H9 (cell line): ENCODE measurements around the gene CAMLG. TPM values are rescaled to one million over a fixed set of nuclear protein-coding genes. Genes with fewer than 3 reads are reported as not detected.
A peak's percentile ranks its signal among the peaks of the same experiment; 100 is the strongest.
"Not testable (repeated sequence)": the region's sequence is repeated elsewhere in the genome, so short reads cannot be mapped to it uniquely, and the experiment has no call there.

ENCODE experiments used
- DNase-seq: peaks from one replicate; pipeline ENCODE4 v3.0.0-alpha.2; 2017
- H2AFZ ChIP-seq: one replicate; pipeline ENCODE4 v1.6.1; 2013; ENCODE audit warnings: mild to moderate bottlenecking, low read length, control low read depth, moderate library complexity
- H2AK5ac ChIP-seq: 2 replicates; pipeline ENCODE4 v1.6.1; 2013; ENCODE audit warnings: low read length, control low read depth, mixed read lengths; ENCODE audit not compliant: insufficient read length
- H2BK120ac ChIP-seq: one replicate; pipeline ENCODE4 v1.6.1; 2013; ENCODE audit warnings: low read depth, mild to moderate bottlenecking, low read length, control low read depth, inconsistent platforms; ENCODE audit not compliant: poor library complexity, severe bottlenecking
- H2BK12ac ChIP-seq: 2 replicates; pipeline ENCODE4 v1.6.1; 2013; ENCODE audit warnings: low read length, control low read depth, mixed read lengths, low read depth; ENCODE audit not compliant: insufficient read length
- H2BK15ac ChIP-seq: 2 replicates; pipeline ENCODE4 v1.6.1; 2013; ENCODE audit warnings: low read depth, low read length, control low read depth
- H2BK20ac ChIP-seq: one replicate; pipeline ENCODE4 v1.6.1; 2013; ENCODE audit warnings: low read depth, mild to moderate bottlenecking, low read length, control low read depth, inconsistent platforms; ENCODE audit not compliant: poor library complexity, severe bottlenecking
- H2BK5ac ChIP-seq: 2 replicates; pipeline ENCODE4 v1.6.1; 2013; ENCODE audit warnings: low read length, control low read depth, mixed read lengths; ENCODE audit not compliant: insufficient read length
- H3K14ac ChIP-seq: 2 replicates; pipeline ENCODE4 v1.6.1; 2013; ENCODE audit warnings: low read length, control low read depth; ENCODE audit not compliant: insufficient read depth
- H3K18ac ChIP-seq: 2 replicates; pipeline ENCODE4 v1.6.1; 2013; ENCODE audit warnings: low read depth, mild to moderate bottlenecking, mixed read lengths, low read length, control low read depth; ENCODE audit not compliant: insufficient read length
- H3K23ac ChIP-seq: 2 replicates; pipeline ENCODE4 v1.6.1; 2013; ENCODE audit warnings: low read length, control low read depth, mixed read lengths, low read depth; ENCODE audit not compliant: insufficient read length
- H3K23me2 ChIP-seq: 2 replicates; pipeline ENCODE4 v1.6.1; 2013; ENCODE audit warnings: low read depth, mild to moderate bottlenecking, mixed read lengths, low read length, control low read depth; ENCODE audit not compliant: insufficient read length, poor library complexity, severe bottlenecking
- H3K27ac ChIP-seq: 2 replicates; pipeline ENCODE4 v1.5.1; 2013; ENCODE audit warnings: low read length, control low read depth, mixed read lengths, low read depth; ENCODE audit not compliant: insufficient read length
- H3K27me3 ChIP-seq: 2 replicates; pipeline ENCODE4 v1.6.1; 2013; ENCODE audit warnings: low read length, control low read depth, inconsistent platforms; ENCODE audit not compliant: insufficient read depth
- H3K4ac ChIP-seq: 2 replicates; pipeline ENCODE4 v1.6.1; 2013; ENCODE audit warnings: low read depth, mild to moderate bottlenecking, control low read depth, inconsistent platforms, low read length, moderate library complexity
- H3K4me1 ChIP-seq: 2 replicates; pipeline ENCODE4 v1.6.1; 2013; ENCODE audit warnings: low read length, control low read depth, inconsistent platforms; ENCODE audit not compliant: insufficient read depth
- H3K4me2 ChIP-seq: 2 replicates; pipeline ENCODE4 v1.6.1; 2013; ENCODE audit warnings: low read length, control low read depth, mixed read lengths; ENCODE audit not compliant: insufficient read length, insufficient read depth
- H3K56ac ChIP-seq: 2 replicates; pipeline ENCODE4 v1.6.1; 2013; ENCODE audit warnings: low read depth, mild to moderate bottlenecking, mixed read lengths, low read length, control low read depth; ENCODE audit not compliant: insufficient read length
- H3K79me1 ChIP-seq: 2 replicates; pipeline ENCODE4 v1.6.1; 2013; ENCODE audit warnings: low read depth, mild to moderate bottlenecking, moderate library complexity, low read length, control low read depth, inconsistent platforms; ENCODE audit not compliant: insufficient read depth, poor library complexity, severe bottlenecking
- H3K79me2 ChIP-seq: 2 replicates; pipeline ENCODE4 v1.6.1; 2013; ENCODE audit warnings: low read length, control low read depth, inconsistent platforms; ENCODE audit not compliant: insufficient read depth
- H3K9ac ChIP-seq: 2 replicates; pipeline ENCODE4 v1.6.1; 2013; ENCODE audit warnings: low read length, control low read depth, mixed read lengths; ENCODE audit not compliant: insufficient read length; ENCODE audit errors: extremely low read depth
- H3K9me3 ChIP-seq: one replicate; pipeline ENCODE4 v1.6.1; 2013; ENCODE audit warnings: low read depth, low read length, inconsistent platforms; ENCODE audit not compliant: control insufficient read depth
- H3T11ph ChIP-seq: one replicate; pipeline ENCODE4 v1.6.1; 2013; ENCODE audit warnings: mild to moderate bottlenecking, low read length, control low read depth, inconsistent platforms
- H4K20me1 ChIP-seq: one replicate; pipeline ENCODE4 v1.6.1; 2013; ENCODE audit not compliant: control insufficient read depth, insufficient read length, insufficient read depth
- H4K5ac ChIP-seq: 2 replicates; pipeline ENCODE4 v1.6.1; 2013; ENCODE audit warnings: low read depth, mild to moderate bottlenecking, mixed read lengths, low read length, control low read depth; ENCODE audit not compliant: insufficient read length
- H4K8ac ChIP-seq: replicated peaks from 2 replicates; pipeline ENCODE4 v1.6.1; 2013; ENCODE audit warnings: low read length, control low read depth, mixed read lengths, low read depth; ENCODE audit not compliant: insufficient read length
- H4K91ac ChIP-seq: 2 replicates; pipeline ENCODE4 v1.6.1; 2013; ENCODE audit warnings: low read depth, mild to moderate bottlenecking, moderate library complexity, mixed read lengths, low read length, control low read depth; ENCODE audit not compliant: insufficient read length
- H3K27ac Mint-ChIP-seq, 3 experiments: 2 replicates in 2 of 3; 3 replicates in 1 of 3; pipeline ENCODE4 v1.8.0; 2020 to 2021; ENCODE audit warnings: mixed read lengths in 3 of 3, mild to moderate bottlenecking in 1 of 3, moderate library complexity in 1 of 3
- H3K27me3 Mint-ChIP-seq: 2 replicates; pipeline ENCODE4 v1.8.0; 2021; ENCODE audit warnings: low read depth, mild to moderate bottlenecking, moderate library complexity, mixed read lengths
- H3K36me3 Mint-ChIP-seq, 3 experiments: 2 replicates in 2 of 3; 3 replicates in 1 of 3; pipeline ENCODE4 v1.8.0; 2020 to 2021; ENCODE audit warnings: low read depth in 3 of 3, mixed read lengths in 3 of 3; ENCODE audit not compliant: insufficient read depth in 1 of 3
- H3K4me1 Mint-ChIP-seq, 2 experiments: 2 replicates each; pipeline ENCODE4 v1.8.0; 2020; ENCODE audit warnings: mixed read lengths in 2 of 2
- H3K4me3 Mint-ChIP-seq, 2 experiments: 2 replicates in 1 of 2; 3 replicates in 1 of 2; pipeline ENCODE4 v1.8.0; 2020 to 2021; ENCODE audit warnings: mild to moderate bottlenecking in 2 of 2, mixed read lengths in 2 of 2, moderate library complexity in 1 of 2
- H3K9me3 Mint-ChIP-seq, 2 experiments: 2 replicates in 1 of 2; 3 replicates in 1 of 2; pipeline ENCODE4 v1.8.0; 2020; ENCODE audit warnings: mild to moderate bottlenecking in 2 of 2, mixed read lengths in 2 of 2, moderate library complexity in 1 of 2
- CTCF ChIP-seq: fragments of 200-600 bp; sonication (generic); conservative IDR thresholded peaks from 3 replicates; pipeline ENCODE4 v1.8.0; 2021; ENCODE audit warnings: antibody characterized with exemption, mild to moderate bottlenecking
- WGBS: extraction: QIAGEN DNeasy Blood & Tissue Kit; methylation state at CpG from one replicate; pipeline ENCODE4 v1.1.7; 2013; ENCODE audit warnings: missing lambda C conversion rate, low lambda C conversion rate, mixed read lengths; ENCODE audit not compliant: insufficient read length; ENCODE audit errors: extremely low coverage; 5-methylcytosine and 5-hydroxymethylcytosine counted together
- long read RNA-seq: library from polyadenylated mRNA; unstranded; transcript quantifications from one replicate; pipeline ENCODE4 v2.0.0, GENCODE V29; 2020
- total RNA-seq: library from RNA; stranded (reverse); gene quantifications from 2 replicates; pipeline ENCODE4 v1.2.1, GENCODE V29; 2021

CAMLG gene
- 33.1 and 34.5 TPM in 2 replicates for total RNA-seq
- long read RNA-seq, transcript CAMLG-201 (4 exons, 2,221 nt) = major isoform, 132 of 180 reads
- long read RNA-seq, partial matches to known transcripts = 17 of 180 reads
- long read RNA-seq, other reads (novel, unspliced or antisense) = 29 of 180 reads

- H3K27me3 Mint-ChIP-seq = no peaks in the 10 kb centered on the region
- peaks cover 14 to 18% of the 10 kb centered on the region in 2 experiments for H3K4me1 Mint-ChIP-seq
Measured at GRCh38 chr5:134738133-134738962, at the start of gene CAMLG. TSS of gene CAMLG (plus strand) at chr5:134738548. CDS start at chr5:134738621, 73 bp downstream.

GRCh38 chr5:134690144-134690543 is 48.2 kb upstream of the CAMLG start:
- not testable (repeated sequence) for H3K4me1 Mint-ChIP-seq
- WGBS = no CpG with 5 or more reads among the region's 8 CpGs
- peaks cover 37 to 82% (median 67%) of the 10 kb centered on the region in 3 experiments for H3K36me3 Mint-ChIP-seq

More at GRCh38 chr5:134738133-134738962, at the start of gene CAMLG:
- no peak within 1 kb of the TSS; the same call in 1 of the 2 replicates for H3K4ac ChIP-seq
- H2AK5ac ChIP-seq = no peak within 1 kb of the TSS
- no CpG with 5 or more reads among the region's 66 CpGs for WGBS
- peaks cover 4% of the 10 kb centered on the region for H3K79me1 ChIP-seq
- Mint-ChIP-seq H3K9me3 (no peaks in the 10 kb centered on the region), H3K36me3 (peaks cover 10 to 18% (median 12%) of the 10 kb centered on the region in 3 experiments; a peak in 5 of 7 replicates), H3K4me3 (peak within 1 kb of the TSS; percentile 93 to 96), H3K27ac (peak within 1 kb of the TSS; percentile 95 to 99 (median 99))
- no peaks in the 10 kb centered on the region for H3K4me1 ChIP-seq
- peak within 1 kb of the TSS; percentile 99 for H3K14ac ChIP-seq
- H4K5ac ChIP-seq = peak within 1 kb of the TSS; percentile 34
- peak within 1 kb of the TSS; percentile 32 for H4K91ac ChIP-seq
- H3K27me3 ChIP-seq = no peaks in the 10 kb centered on the region
- peak within 1 kb of the TSS; percentile 98 for H3K9ac ChIP-seq
- H3K27ac ChIP-seq = peak within 1 kb of the TSS; percentile 57
- H3K23me2 ChIP-seq = peaks cover 7% of the 10 kb centered on the region
- no peak within 1 kb of the TSS for H2BK15ac ChIP-seq
- peak; percentile 87 for TF ChIP-seq CTCF
- H4K20me1 ChIP-seq = no peaks in the 10 kb centered on the region
- H2BK5ac ChIP-seq = peak within 1 kb of the TSS; percentile 80
- H3K23ac ChIP-seq = no peak within 1 kb of the TSS
- H3K79me2 ChIP-seq = peaks cover 2% of the 10 kb centered on the region; the same call in 1 of the 2 replicates
- no peak within 1 kb of the TSS for H2BK20ac ChIP-seq
- H3K4me2 ChIP-seq = peak within 1 kb of the TSS; percentile 89
- no peak within 1 kb of the TSS for H3K56ac ChIP-seq
- H3T11ph ChIP-seq = no peak within 1 kb of the TSS
- DNase-seq = peak; percentile 99
- H2BK120ac ChIP-seq = no peak within 1 kb of the TSS
- H3K9me3 ChIP-seq = no peaks in the 10 kb centered on the region
- peak within 1 kb of the TSS; percentile 98 for H3K18ac ChIP-seq
- no peak within 1 kb of the TSS for H2BK12ac ChIP-seq
- peak within 1 kb of the TSS; percentile 98 for H2AFZ ChIP-seq
- no peak within 1 kb of the TSS for H4K8ac ChIP-seq

More at GRCh38 chr5:134690144-134690543, 48.2 kb upstream of the CAMLG start:
- H3K27me3 Mint-ChIP-seq, H3K23me2 ChIP-seq, H3K4me1 ChIP-seq, H3K4ac ChIP-seq, H4K91ac ChIP-seq, H2BK12ac ChIP-seq, H3K9ac ChIP-seq, H3K79me1 ChIP-seq, H4K20me1 ChIP-seq, H3K56ac ChIP-seq, H3T11ph ChIP-seq, H2BK120ac ChIP-seq, DNase-seq, H2AFZ ChIP-seq, H3K9me3 ChIP-seq, H3K79me2 ChIP-seq, H3K27me3 ChIP-seq, H2BK15ac ChIP-seq, H3K18ac ChIP-seq, H3K14ac ChIP-seq, H3K23ac ChIP-seq, H3K4me3 Mint-ChIP-seq, H4K8ac ChIP-seq, H2BK5ac ChIP-seq, H2BK20ac ChIP-seq, H3K9me3 Mint-ChIP-seq, H4K5ac ChIP-seq, H3K27ac ChIP-seq, H3K4me2 ChIP-seq, H2AK5ac ChIP-seq, H3K27ac Mint-ChIP-seq: not testable (repeated sequence)
